SU-DHL-6 (cell line): ENCODE data around the gene SPRYD7.

Experiments used
- EZH2phosphoT487 ChIP-seq: fragments of 200-600 bp; sonication (generic), shearing (Covaris generic); conservative IDR thresholded peaks from 2 replicates; pipeline ENCODE4 v1.6.1; 2018; ENCODE audit warnings: mild to moderate bottlenecking, antibody characterized with exemption, low read length, moderate library complexity, mixed read lengths
- TF ChIP-seq, protein P1 (sequence below): fragments of 200-600 bp; sonication (generic); IDR thresholded peaks from one replicate; pipeline ENCODE4 v1.5.1; 2017; ENCODE audit warnings: antibody characterized with exemption, mild to moderate bottlenecking, low read length, moderate library complexity; ENCODE audit not compliant: insufficient read depth, poor library complexity, severe bottlenecking

DNA sequence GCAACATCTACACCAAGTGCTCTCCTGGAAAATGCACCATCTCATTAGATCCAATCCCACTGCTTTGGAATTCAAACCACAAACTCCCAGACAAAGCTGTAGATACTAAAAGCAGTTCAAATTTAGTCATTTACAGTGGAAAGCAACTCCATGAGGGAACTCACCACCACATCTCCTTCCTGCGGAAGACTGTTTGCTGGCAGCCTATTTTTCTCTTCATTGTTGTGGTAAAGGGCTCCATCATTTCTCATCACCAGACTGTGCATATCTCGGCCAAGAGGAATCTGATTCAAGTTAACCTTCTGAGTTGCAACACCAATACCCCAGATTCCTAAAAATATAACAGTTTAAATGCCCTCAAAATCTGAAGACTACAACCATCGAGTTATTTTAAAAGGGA, 8.4 kb downstream of the SPRYD7 start:
- TF ChIP-seq, protein P1, sequence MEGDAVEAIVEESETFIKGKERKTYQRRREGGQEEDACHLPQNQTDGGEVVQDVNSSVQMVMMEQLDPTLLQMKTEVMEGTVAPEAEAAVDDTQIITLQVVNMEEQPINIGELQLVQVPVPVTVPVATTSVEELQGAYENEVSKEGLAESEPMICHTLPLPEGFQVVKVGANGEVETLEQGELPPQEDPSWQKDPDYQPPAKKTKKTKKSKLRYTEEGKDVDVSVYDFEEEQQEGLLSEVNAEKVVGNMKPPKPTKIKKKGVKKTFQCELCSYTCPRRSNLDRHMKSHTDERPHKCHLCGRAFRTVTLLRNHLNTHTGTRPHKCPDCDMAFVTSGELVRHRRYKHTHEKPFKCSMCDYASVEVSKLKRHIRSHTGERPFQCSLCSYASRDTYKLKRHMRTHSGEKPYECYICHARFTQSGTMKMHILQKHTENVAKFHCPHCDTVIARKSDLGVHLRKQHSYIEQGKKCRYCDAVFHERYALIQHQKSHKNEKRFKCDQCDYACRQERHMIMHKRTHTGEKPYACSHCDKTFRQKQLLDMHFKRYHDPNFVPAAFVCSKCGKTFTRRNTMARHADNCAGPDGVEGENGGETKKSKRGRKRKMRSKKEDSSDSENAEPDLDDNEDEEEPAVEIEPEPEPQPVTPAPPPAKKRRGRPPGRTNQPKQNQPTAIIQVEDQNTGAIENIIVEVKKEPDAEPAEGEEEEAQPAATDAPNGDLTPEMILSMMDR, result no peak
- no peak for TF ChIP-seq EZH2phosphoT487
